ENCODE results near the gene RALBP1.
A peak's percentile ranks its signal among the peaks of the same experiment; 100 is the strongest.
"Not testable (repeated sequence)": the region's sequence is repeated elsewhere in the genome, so short reads cannot be mapped to it uniquely, and the experiment has no call there.

RALBP1 gene

GRCh38 chr18:9455718-9456511 lies 19.4 kb upstream of the RALBP1 start:
- no peak for DNase-seq

GRCh38 chr18:9466127-9466526 lies 9.2 kb upstream of the RALBP1 start:
- no peak for DNase-seq

- DNase-seq: no peak
Observed at GRCh38 chr18:9466846-9467245, 8.5 kb upstream of the RALBP1 start.

GRCh38 chr18:9468998-9469397 lies 6.3 kb upstream of the RALBP1 start:
- DNase-seq: no peak

GRCh38 chr18:9469685-9470084 lies 5.6 kb upstream of the RALBP1 start:
- no peak for DNase-seq

GRCh38 chr18:9474108-9474982 lies 968 bp upstream of the RALBP1 start:
- no peak for DNase-seq

- no peak for DNase-seq
Observed at GRCh38 chr18:9475643-9476591, 604 bp downstream of the RALBP1 start.

- DNase-seq: not testable (repeated sequence)
Observed at GRCh38 chr18:9476949-9477348, 1.6 kb downstream of the RALBP1 start.

- no peak for DNase-seq
Observed at GRCh38 chr18:9477509-9477908, 2.2 kb downstream of the RALBP1 start.

GRCh38 chr18:9478545-9478944 lies 3.2 kb downstream of the RALBP1 start:
- DNase-seq: no peak

- DNase-seq: no peak
Observed at GRCh38 chr18:9482790-9483189, 7.5 kb downstream of the RALBP1 start.

GRCh38 chr18:9483526-9483925 lies 8.2 kb downstream of the RALBP1 start:
- no peak for DNase-seq

- DNase-seq: not testable (repeated sequence)
Observed at GRCh38 chr18:9484856-9485255, 9.5 kb downstream of the RALBP1 start.

- DNase-seq: no peak
Observed at GRCh38 chr18:9488538-9488937, 13.2 kb downstream of the RALBP1 start.

GRCh38 chr18:9494778-9495331 lies 19.5 kb downstream of the RALBP1 start:
- DNase-seq: peak; percentile 18

- no peak for DNase-seq
Observed at GRCh38 chr18:9495465-9495864, 20.2 kb downstream of the RALBP1 start.

- DNase-seq: no peak
Observed at GRCh38 chr18:9495916-9496705, 20.8 kb downstream of the RALBP1 start.

- no peak for DNase-seq
Observed at GRCh38 chr18:9506046-9506792, 30.9 kb downstream of the RALBP1 start.

GRCh38 chr18:9507565-9508088 lies 32.3 kb downstream of the RALBP1 start:
- no peak for DNase-seq

- DNase-seq: no peak
Observed at GRCh38 chr18:9508446-9509025, 33.2 kb downstream of the RALBP1 start.
